Loucy (cell line): ENCODE results near the gene CD300A.

ENCODE experiments used
- H2AFZ ChIP-seq: fragments of 200-600 bp; sonication (generic); 2 replicates; pipeline ENCODE4 v1.6.0; 2016; ENCODE audit warnings: antibody characterized with exemption, mild to moderate bottlenecking, low read length, moderate library complexity
- H3F3A ChIP-seq: fragments of 200-600 bp; 2 replicates; pipeline ENCODE4 v1.6.0; 2016; ENCODE audit warnings: antibody characterized with exemption, low read depth, mild to moderate bottlenecking
- H3K27me3 ChIP-seq: fragments of 200-600 bp; sonication (generic); 2 replicates; pipeline ENCODE4 v1.6.1; 2014; ENCODE audit warnings: low read length, mild to moderate bottlenecking; ENCODE audit not compliant: insufficient read depth, poor library complexity, severe bottlenecking
- H3K36me3 ChIP-seq: fragments of 200-600 bp; sonication (generic); 2 replicates; pipeline ENCODE4 v1.6.1; 2016; ENCODE audit warnings: low read length; ENCODE audit not compliant: insufficient read depth
- H3K4me1 ChIP-seq: fragments of 200-600 bp; sonication (generic); 2 replicates; pipeline ENCODE4 v1.5.1; 2014; ENCODE audit warnings: low read length, mild to moderate bottlenecking; ENCODE audit not compliant: insufficient read depth, poor library complexity, severe bottlenecking
- H3K4me2 ChIP-seq: fragments of 200-600 bp; sonication (generic); 2 replicates; pipeline ENCODE4 v1.6.0; 2014; ENCODE audit warnings: antibody characterized with exemption, low read length, low read depth, mild to moderate bottlenecking; ENCODE audit not compliant: poor library complexity, severe bottlenecking
- H3K4me3 ChIP-seq: fragments of 200-600 bp; sonication (generic); 2 replicates; pipeline ENCODE4 v1.5.1; 2014; ENCODE audit warnings: low read length, mild to moderate bottlenecking, mixed read lengths; ENCODE audit not compliant: poor library complexity, severe bottlenecking
- H3K79me2 ChIP-seq: fragments of 200-600 bp; sonication (generic); 2 replicates; pipeline ENCODE4 v1.6.1; 2014; ENCODE audit warnings: low read length; ENCODE audit not compliant: insufficient read depth
- H3K9ac ChIP-seq: fragments of 200-600 bp; sonication (generic); 2 replicates; pipeline ENCODE4 v1.6.0; 2014; ENCODE audit warnings: mild to moderate bottlenecking, low read depth, low read length, moderate library complexity; ENCODE audit not compliant: poor library complexity, severe bottlenecking
- H3K9me2 ChIP-seq: fragments of 200-600 bp; sonication (generic); replicated peaks from 2 replicates; pipeline ENCODE4 v1.6.1; 2016; ENCODE audit warnings: low read depth, low read length, mixed read lengths
- H3K9me3 ChIP-seq: fragments of 200-600 bp; sonication (generic); 2 replicates; pipeline ENCODE4 v1.6.1; 2014; ENCODE audit warnings: mild to moderate bottlenecking, antibody characterized with exemption, low read length, low read depth; ENCODE audit not compliant: insufficient read depth
- H4K20me1 ChIP-seq: fragments of 200-600 bp; sonication (generic); 2 replicates; pipeline ENCODE4 v1.6.0; 2014; ENCODE audit warnings: antibody characterized with exemption, low read length, mild to moderate bottlenecking; ENCODE audit not compliant: insufficient read depth, poor library complexity, severe bottlenecking
- EZH2phosphoT487 ChIP-seq: fragments of 200-600 bp; IDR thresholded peaks from 2 replicates; pipeline ENCODE4 v1.6.1; 2018; ENCODE audit warnings: antibody characterized with exemption, mild to moderate bottlenecking, moderate library complexity, borderline replicate concordance
- TF ChIP-seq, protein P1 (sequence below): fragments of 200-600 bp; sonication (generic); conservative IDR thresholded peaks from 2 replicates; pipeline ENCODE4 v1.5.1; 2014; ENCODE audit warnings: mild to moderate bottlenecking, antibody characterized with exemption, low read length

Gene CD300A

GRCh38 chr17:74446551-74447500 is 19.6 kb upstream of the CD300A start:
- Histone ChIP-seq H3K9ac (no peak overlapping the region), H3K36me3 (no peaks in the 10 kb centered on the region), H3K27me3 (no peaks in the 10 kb centered on the region), H3K4me1 (no peaks in the 10 kb centered on the region), H4K20me1 (no peaks in the 10 kb centered on the region), H3K9me2 (no peaks in the 10 kb centered on the region), H3K4me2 (no peak overlapping the region), H3K79me2 (no peaks in the 10 kb centered on the region), H3F3A (no peaks in the 10 kb centered on the region), H2AFZ (no peak overlapping the region), H3K9me3 (no peaks in the 10 kb centered on the region), H3K4me3 (no peak overlapping the region)
- TF ChIP-seq, protein P1, sequence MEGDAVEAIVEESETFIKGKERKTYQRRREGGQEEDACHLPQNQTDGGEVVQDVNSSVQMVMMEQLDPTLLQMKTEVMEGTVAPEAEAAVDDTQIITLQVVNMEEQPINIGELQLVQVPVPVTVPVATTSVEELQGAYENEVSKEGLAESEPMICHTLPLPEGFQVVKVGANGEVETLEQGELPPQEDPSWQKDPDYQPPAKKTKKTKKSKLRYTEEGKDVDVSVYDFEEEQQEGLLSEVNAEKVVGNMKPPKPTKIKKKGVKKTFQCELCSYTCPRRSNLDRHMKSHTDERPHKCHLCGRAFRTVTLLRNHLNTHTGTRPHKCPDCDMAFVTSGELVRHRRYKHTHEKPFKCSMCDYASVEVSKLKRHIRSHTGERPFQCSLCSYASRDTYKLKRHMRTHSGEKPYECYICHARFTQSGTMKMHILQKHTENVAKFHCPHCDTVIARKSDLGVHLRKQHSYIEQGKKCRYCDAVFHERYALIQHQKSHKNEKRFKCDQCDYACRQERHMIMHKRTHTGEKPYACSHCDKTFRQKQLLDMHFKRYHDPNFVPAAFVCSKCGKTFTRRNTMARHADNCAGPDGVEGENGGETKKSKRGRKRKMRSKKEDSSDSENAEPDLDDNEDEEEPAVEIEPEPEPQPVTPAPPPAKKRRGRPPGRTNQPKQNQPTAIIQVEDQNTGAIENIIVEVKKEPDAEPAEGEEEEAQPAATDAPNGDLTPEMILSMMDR, result no peak
- TF ChIP-seq EZH2phosphoT487, result no peak

GRCh38 chr17:74447628-74448159 is 18.7 kb upstream of the CD300A start:
- H3F3A ChIP-seq, result no peaks in the 10 kb centered on the region
- H3K4me1 ChIP-seq, result no peaks in the 10 kb centered on the region
- H4K20me1 ChIP-seq, result no peaks in the 10 kb centered on the region
- TF ChIP-seq EZH2phosphoT487, result no peak
- TF ChIP-seq, protein P1, result no peak
- no peaks in the 10 kb centered on the region for H3K36me3 ChIP-seq
- no peak overlapping the region for H3K4me3 ChIP-seq
- no peaks in the 10 kb centered on the region for H3K79me2 ChIP-seq
- H2AFZ ChIP-seq, result no peak overlapping the region
- no peaks in the 10 kb centered on the region for H3K9me3 ChIP-seq
- no peak overlapping the region for H3K4me2 ChIP-seq
- no peak overlapping the region for H3K9ac ChIP-seq
- no peaks in the 10 kb centered on the region for H3K27me3 ChIP-seq
- no peaks in the 10 kb centered on the region for H3K9me2 ChIP-seq

GRCh38 chr17:74448756-74449155 is 17.7 kb upstream of the CD300A start:
- H3K36me3 ChIP-seq, result no peaks in the 10 kb centered on the region
- H3K9me3 ChIP-seq, result no peaks in the 10 kb centered on the region
- H2AFZ ChIP-seq, result no peak overlapping the region
- H3K4me2 ChIP-seq, result no peak overlapping the region
- no peak overlapping the region for H3K4me3 ChIP-seq
- H3K79me2 ChIP-seq, result no peaks in the 10 kb centered on the region
- H3K9me2 ChIP-seq, result no peaks in the 10 kb centered on the region
- H4K20me1 ChIP-seq, result no peaks in the 10 kb centered on the region
- H3F3A ChIP-seq, result no peaks in the 10 kb centered on the region
- H3K9ac ChIP-seq, result no peak overlapping the region
- H3K4me1 ChIP-seq, result no peaks in the 10 kb centered on the region
- H3K27me3 ChIP-seq, result no peaks in the 10 kb centered on the region
- TF ChIP-seq, protein P1, result no peak
